HepG2 (cell line): Measurements from ENCODE around the gene KIAA1958. TPM values are rescaled to one million over a fixed set of nuclear protein-coding genes. Genes with fewer than 3 reads are reported as not detected.

Experiments
- ATAC-seq: fragments of 200-7000 bp; cut with Tn5 transposase; 3 replicates; pipeline ENCODE4 v1.9.1; 2020; ENCODE audit warnings: mild to moderate bottlenecking, moderate library complexity
- BruUV-seq: library from RNA; stranded (reverse); fragments of 400-500 nt; replicated peaks from 2 replicates; lab custom pipeline; 2021; lab: Mats Ljungman, UMichigan
- CTCF ChIA-PET: fragments of 300-600 bp; formaldehyde crosslinking; extraction: SDS; loops from one replicate; lab custom pipeline; 2021; ENCODE audit warnings: low total read pairs, inconsistent platforms, low intra/inter-chr PET ratio; lab: Yijun Ruan, JAX
- POLR2A ChIA-PET: fragments of 350-600 bp; sonication (Branson Sonifier 250); formaldehyde crosslinking; loops from one replicate; lab custom pipeline; 2020; ENCODE audit warnings: antibody characterized with exemption, inconsistent platforms; lab: Yijun Ruan, JAX
- DNase-seq: peaks from one replicate; pipeline ENCODE4 v3.0.0-alpha.2; 2015; ENCODE audit warnings: low spot score
- FAIRE-seq: peaks from 3 replicates; lab custom pipeline; 2011; peaks lifted over from hg19 to GRCh38; lab: Jason Lieb, UNC
- H2AFZ ChIP-seq: one replicate; pipeline ENCODE4 v1.6.1; 2011; ENCODE audit warnings: low read length, inconsistent platforms
- H3K27ac ChIP-seq: fragments of 300-600 bp; 3 replicates; pipeline ENCODE4 v1.8.0; 2011; ENCODE audit warnings: mixed run types, mild to moderate bottlenecking, mixed read lengths, low read length, inconsistent platforms; ENCODE audit not compliant: insufficient read depth; ENCODE audit errors: extremely low read length
- H3K27me3 ChIP-seq, 2 experiments: fragments of 200-600 bp in 1 of 2; 2 replicates in 1 of 2; 3 replicates in 1 of 2; pipeline versions ENCODE4 v1.6.0 to v1.8.0; 2011; ENCODE audit warnings: low read length in 2 of 2, mild to moderate bottlenecking in 2 of 2, moderate library complexity in 2 of 2, inconsistent platforms in 1 of 2; ENCODE audit not compliant: insufficient read depth in 2 of 2, control insufficient read depth in 1 of 2
- H3K36me3 ChIP-seq, 2 experiments: fragments of 200-600 bp in 1 of 2; replicated peaks in 1 of 2; 2 replicates in 1 of 2; 3 replicates in 1 of 2; pipeline versions ENCODE4 v1.5.1 to v1.8.0; 2011; ENCODE audit warnings: low read length in 2 of 2, inconsistent platforms in 1 of 2; ENCODE audit not compliant: insufficient read depth in 2 of 2, control insufficient read depth in 1 of 2
- H3K4me1 ChIP-seq: 2 replicates; pipeline ENCODE4 v1.5.1; 2012; ENCODE audit warnings: low read length, inconsistent platforms; ENCODE audit not compliant: insufficient read depth
- H3K4me2 ChIP-seq: 2 replicates; pipeline ENCODE4 v1.6.0; 2011; ENCODE audit warnings: low read depth, low read length, inconsistent platforms
- H3K4me3 ChIP-seq, 3 experiments: fragments of 200-600 bp in 1 of 3; sonication (generic), shearing (Covaris generic) in 1 of 3; replicated peaks in 1 of 3; 2 replicates each; pipeline ENCODE4 v1.5.1; 2011 to 2016; ENCODE audit warnings: low read length in 3 of 3, inconsistent platforms in 2 of 3, low read depth in 2 of 3, mild to moderate bottlenecking in 2 of 3, control low read depth in 1 of 3, mixed read lengths in 1 of 3; ENCODE audit not compliant: insufficient read depth in 1 of 3
- H3K79me2 ChIP-seq: one replicate; pipeline ENCODE4 v1.6.1; 2011; ENCODE audit warnings: low read length, inconsistent platforms; ENCODE audit not compliant: insufficient read depth
- H3K9ac ChIP-seq: 2 replicates; pipeline ENCODE4 v1.6.0; 2011; ENCODE audit warnings: mild to moderate bottlenecking, low read depth, low read length, inconsistent platforms; ENCODE audit not compliant: insufficient read depth
- H3K9me3 ChIP-seq: 2 replicates; pipeline ENCODE4 v1.5.1; 2012; ENCODE audit warnings: mild to moderate bottlenecking, low read length
- H4K20me1 ChIP-seq: 2 replicates; pipeline ENCODE4 v1.6.0; 2011; ENCODE audit warnings: inconsistent platforms, mild to moderate bottlenecking, low read length, moderate library complexity; ENCODE audit not compliant: insufficient read depth
- FOSL1 ChIP-seq: sonication (generic); formaldehyde crosslinking; IDR thresholded peaks from 2 replicates; pipeline ENCODE4 v1.9.0; 2021; ENCODE audit warnings: missing genetic modification reagents, borderline replicate concordance
- HMGXB4 ChIP-seq, 2 experiments: sonication (generic) in 1 of 2; formaldehyde crosslinking in 1 of 2; IDR thresholded peaks; 2 replicates each; pipeline versions ENCODE4 v1.4.0 to v1.6.1; 2018 to 2020; ENCODE audit warnings: missing genetic modification reagents in 2 of 2, borderline replicate concordance in 1 of 2, low read depth in 1 of 2, mild to moderate bottlenecking in 1 of 2, missing biosample characterization in 1 of 2
- IRF2 ChIP-seq: IDR thresholded peaks from 2 replicates; pipeline ENCODE4 v1.6.1; 2018; ENCODE audit warnings: missing genetic modification reagents, missing compliant biosample characterization
- KDM2A ChIP-seq: sonication (generic); formaldehyde crosslinking; IDR thresholded peaks from 2 replicates; pipeline ENCODE4 v1.4.0; 2020; ENCODE audit warnings: low read depth, missing genetic modification reagents, borderline replicate concordance
- KLF12 ChIP-seq: sonication (generic); formaldehyde crosslinking; IDR thresholded peaks from 2 replicates; pipeline ENCODE4 v1.4.0; 2020; ENCODE audit warnings: missing genetic modification reagents, borderline replicate concordance
- MED1 ChIP-seq: sonication (generic); formaldehyde crosslinking; IDR thresholded peaks from 2 replicates; pipeline ENCODE4 v1.4.0; 2020; ENCODE audit warnings: missing genetic modification reagents
- MYPOP ChIP-seq: sonication (generic); formaldehyde crosslinking; IDR thresholded peaks from 2 replicates; pipeline ENCODE4 v1.8.1; 2023; ENCODE audit warnings: mild to moderate bottlenecking, moderate library complexity, missing genetic modification reagents
- PAXIP1 ChIP-seq: sonication (generic); formaldehyde crosslinking; conservative IDR thresholded peaks from 2 replicates; pipeline ENCODE4 v1.4.0; 2020; ENCODE audit warnings: mild to moderate bottlenecking, missing genetic modification reagents, moderate library complexity
- PRPF4 ChIP-seq: fragments of 200-400 bp; formaldehyde crosslinking; IDR thresholded peaks from 2 replicates; pipeline ENCODE4 v1.6.1; 2016; ENCODE audit warnings: low read length, low read depth; ENCODE audit not compliant: poor library complexity, severe bottlenecking
- TEAD3 ChIP-seq: optimal IDR thresholded peaks from 2 replicates; pipeline ENCODE3; 2016; ENCODE audit warnings: borderline replicate concordance
- ZC3H4 ChIP-seq: sonication (generic); formaldehyde crosslinking; IDR thresholded peaks from 2 replicates; pipeline ENCODE4 v1.4.0; 2020; ENCODE audit warnings: missing genetic modification reagents, borderline replicate concordance
- ZFP1 ChIP-seq: IDR thresholded peaks from 2 replicates; pipeline ENCODE4 v1.6.1; 2016
- ZNF235 ChIP-seq: sonication (generic); formaldehyde crosslinking; IDR thresholded peaks from 2 replicates; pipeline ENCODE4 v1.8.1; 2023; ENCODE audit warnings: mild to moderate bottlenecking, missing genetic modification reagents, borderline replicate concordance
- ZNF460 ChIP-seq: sonication (generic); formaldehyde crosslinking; IDR thresholded peaks from 2 replicates; pipeline ENCODE4 v1.5.1; 2020; ENCODE audit warnings: missing genetic modification reagents, mild to moderate bottlenecking, borderline replicate concordance
- ZNF484 ChIP-seq: sonication (generic); formaldehyde crosslinking; IDR thresholded peaks from 2 replicates; pipeline ENCODE4 v1.5.1; 2020; ENCODE audit warnings: mild to moderate bottlenecking, low read depth, missing genetic modification reagents, borderline replicate concordance
- ZNF749 ChIP-seq: sonication (generic); formaldehyde crosslinking; IDR thresholded peaks from 2 replicates; pipeline ENCODE4 v1.8.0; 2022; ENCODE audit warnings: mild to moderate bottlenecking, missing genetic modification reagents, moderate library complexity, borderline replicate concordance
- WGBS: methylation state at CpG from one replicate; pipeline ENCODE4 v1.1.6; 2017; ENCODE audit warnings: low lambda C conversion rate; 5-methylcytosine and 5-hydroxymethylcytosine counted together
- in situ Hi-C: cut with HindIII; loops from 2 replicates; pipeline ENCODE4 v1.10.0; 2017; ENCODE audit warnings: low pct_unique_long_range_greater_than_20kb; ENCODE audit not compliant: extremely low pct_ligation_motif_present
- intact Hi-C: fragments of 100-400 bp; cut with micrococcal nuclease; formaldehyde crosslinking; loops from one replicate; pipeline ENCODE4 v1.10.0; 2022; ENCODE audit not compliant: unreplicated experiment
- polyA plus RNA-seq, 8 experiments: library from polyadenylated mRNA; depleted of rRNA in 3 of 8; stranded (reverse) in 7 of 8; unstranded in 1 of 8; fragments of >200 nt; fragmentation: Illumina TruSeq in 4 of 8; extraction: Trizol in 4 of 8; gene quantifications; 2 replicates each; pipeline versions ENCODE4 v1.2.1 to v1.2.3, GENCODE V29; 2011 to 2016; ENCODE audit warnings: low read depth in 4 of 8, missing spikeins in 1 of 8, mixed read lengths in 1 of 8; ENCODE audit not compliant: insufficient read depth in 1 of 8
- total RNA-seq, 5 experiments: library from RNA; depleted of rRNA; stranded (reverse); fragments of >200 nt; fragmentation: Illumina TruSeq; extraction: Trizol; gene quantifications; 2 replicates each; pipeline ENCODE4 v1.2.3, GENCODE V29; 2016; ENCODE audit warnings: low read depth in 1 of 5

Gene KIAA1958
- total and polyA plus RNA-seq, 2 of the 13 experiments (the other 11 are each of a cell fraction or from before 2014, with no cell fraction given): 8.5 to 10.3 TPM

GRCh38 chr9:112605963-112606699 lies 119.5 kb downstream of the KIAA1958 start:
- H3K4me1 ChIP-seq: no peaks in the 10 kb centered on the region
- POLR2A ChIA-PET: no interaction called here
- no peak overlapping the region for H2AFZ ChIP-seq
- no peaks in the 10 kb centered on the region for H3K9me3 ChIP-seq
- peaks cover 0 to 6% of the 10 kb centered on the region in 2 experiments; a peak in 1 of 5 replicates for H3K36me3 ChIP-seq
- BruUV-seq: no TSS peak
- no peak overlapping the region for H3K4me2 ChIP-seq
- no peak overlapping the region for H3K9ac ChIP-seq
- FAIRE-seq: no peak
- H3K27me3 ChIP-seq: no peaks in the 10 kb centered on the region
- H3K27ac ChIP-seq: no peak overlapping the region
- WGBS: 98% methylated on average over 2 of the region's 2 CpGs
- CTCF ChIA-PET: no interaction called here
- in situ Hi-C loops (no loop called here), intact Hi-C loops (no loop called here)
- no peak overlapping the region for H3K4me3 ChIP-seq
- H3K79me2 ChIP-seq: peaks cover 4% of the 10 kb centered on the region
- no peaks in the 10 kb centered on the region; the same call in 1 of the 2 replicates for H4K20me1 ChIP-seq
- no peak for DNase-seq
- ATAC-seq: no peak
- TF ChIP-seq KLF12 (CRISPR knock-in tag) (no peak), ZNF749 (no peak), FOSL1 (no peak), PRPF4 (no peak), IRF2 (CRISPR knock-in tag) (no peak), ZNF460 (CRISPR knock-in tag) (no peak), ZNF484 (CRISPR knock-in tag) (no peak), MED1 (CRISPR knock-in tag) (no peak), HMGXB4 (CRISPR knock-in tag; IDR thresholded peaks at IDR 0.05; ENCODE audit: borderline replicate concordance in 1 of 2, low read depth in 1 of 2) (no peak), ZNF235 (no peak), MYPOP (no peak), PAXIP1 (CRISPR knock-in tag) (no peak), ZC3H4 (CRISPR knock-in tag) (no peak), TEAD3 (CRISPR knock-in tag) (no peak), ZFP1 (CRISPR knock-in tag) (no peak), KDM2A (no peak)
